Measurements from ENCODE around the gene PKD1. TPM values are rescaled to one million over a fixed set of nuclear protein-coding genes. Genes with fewer than 3 reads are reported as not detected.

The PKD1 gene
- total RNA-seq, 4 donors from 2014 or later = 86.4 to 214 (median 121) TPM

DNA sequence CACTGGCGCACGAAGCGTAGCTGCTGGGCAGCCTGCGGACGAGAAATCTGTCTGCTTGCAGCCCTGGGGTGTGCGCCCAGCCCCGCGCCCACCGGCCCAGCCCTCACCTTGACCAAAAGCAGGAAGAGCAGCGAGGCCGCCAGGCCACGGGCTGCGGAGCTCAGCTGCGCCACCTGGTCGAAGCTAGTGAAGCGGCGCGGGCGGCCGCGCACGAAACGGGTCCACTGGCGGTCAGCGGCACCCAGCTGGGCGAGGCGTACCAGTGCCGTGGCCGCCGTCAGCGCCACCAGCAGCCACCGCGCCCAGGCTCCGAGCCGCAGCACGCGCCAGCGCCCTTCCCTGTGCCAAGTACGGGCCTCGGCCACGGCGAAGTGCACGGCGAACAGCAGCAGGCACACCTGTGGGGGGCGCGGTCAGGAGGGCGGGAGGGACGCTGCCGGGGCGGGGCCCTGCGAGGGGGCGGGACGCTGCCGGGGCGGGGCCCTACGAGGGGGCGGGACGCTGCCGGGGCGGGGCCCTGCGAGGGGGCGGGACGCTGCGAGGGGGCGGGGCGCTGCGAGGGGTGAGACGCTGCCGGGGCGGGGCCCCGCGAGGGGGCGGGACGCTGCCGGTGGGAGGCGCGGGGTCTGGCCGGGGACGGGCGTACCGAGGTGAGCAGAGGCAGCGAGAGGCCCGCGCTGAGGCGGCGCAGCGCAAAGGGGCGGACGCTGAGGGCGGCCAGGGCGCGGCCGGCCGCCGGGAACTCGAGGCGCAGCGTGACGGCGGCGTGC is 44.7 kb downstream of the PKD1 start:
- ATAC-seq (ENCODE audit: low FRiP score) (no peak), DNase-seq (ENCODE audit: low spot score) (no peak)
- TF ChIP-seq, protein P1, sequence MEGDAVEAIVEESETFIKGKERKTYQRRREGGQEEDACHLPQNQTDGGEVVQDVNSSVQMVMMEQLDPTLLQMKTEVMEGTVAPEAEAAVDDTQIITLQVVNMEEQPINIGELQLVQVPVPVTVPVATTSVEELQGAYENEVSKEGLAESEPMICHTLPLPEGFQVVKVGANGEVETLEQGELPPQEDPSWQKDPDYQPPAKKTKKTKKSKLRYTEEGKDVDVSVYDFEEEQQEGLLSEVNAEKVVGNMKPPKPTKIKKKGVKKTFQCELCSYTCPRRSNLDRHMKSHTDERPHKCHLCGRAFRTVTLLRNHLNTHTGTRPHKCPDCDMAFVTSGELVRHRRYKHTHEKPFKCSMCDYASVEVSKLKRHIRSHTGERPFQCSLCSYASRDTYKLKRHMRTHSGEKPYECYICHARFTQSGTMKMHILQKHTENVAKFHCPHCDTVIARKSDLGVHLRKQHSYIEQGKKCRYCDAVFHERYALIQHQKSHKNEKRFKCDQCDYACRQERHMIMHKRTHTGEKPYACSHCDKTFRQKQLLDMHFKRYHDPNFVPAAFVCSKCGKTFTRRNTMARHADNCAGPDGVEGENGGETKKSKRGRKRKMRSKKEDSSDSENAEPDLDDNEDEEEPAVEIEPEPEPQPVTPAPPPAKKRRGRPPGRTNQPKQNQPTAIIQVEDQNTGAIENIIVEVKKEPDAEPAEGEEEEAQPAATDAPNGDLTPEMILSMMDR (IDR thresholded peaks at IDR 0.05) = no peak

DNA sequence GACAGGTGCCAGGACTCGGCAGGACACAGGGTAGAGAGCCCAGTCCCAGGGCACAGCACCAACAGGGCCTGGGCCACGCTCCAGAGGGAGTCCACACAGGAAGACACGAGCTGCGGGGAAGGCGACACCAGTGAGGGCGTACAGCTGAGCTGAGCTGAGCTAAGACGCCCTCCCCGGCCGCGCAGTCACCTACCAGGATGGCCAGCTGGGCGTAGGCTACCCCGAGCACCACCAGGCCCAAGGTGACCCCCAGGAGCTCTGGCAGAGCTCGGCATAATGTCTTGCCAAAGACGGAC is 45.3 kb downstream of the PKD1 start:
- ATAC-seq (ENCODE audit: low FRiP score) (no peak), DNase-seq (ENCODE audit: low spot score) (no peak)
- TF ChIP-seq, protein P1 (IDR thresholded peaks at IDR 0.05) = no peak

GRCh38 chr16:2089706-2090480 is 45.8 kb downstream of the PKD1 start:
- no peak for DNase-seq (ENCODE audit: low spot score)
- TF ChIP-seq, protein P1 (IDR thresholded peaks at IDR 0.05) = no peak
- no peak for ATAC-seq (ENCODE audit: low FRiP score)

GRCh38 chr16:2088759-2089358 is 46.8 kb downstream of the PKD1 start:
- ATAC-seq (ENCODE audit: low FRiP score) = no peak
- TF ChIP-seq, protein P1 (IDR thresholded peaks at IDR 0.05) = no peak
- DNase-seq (ENCODE audit: low spot score) = no peak

DNA sequence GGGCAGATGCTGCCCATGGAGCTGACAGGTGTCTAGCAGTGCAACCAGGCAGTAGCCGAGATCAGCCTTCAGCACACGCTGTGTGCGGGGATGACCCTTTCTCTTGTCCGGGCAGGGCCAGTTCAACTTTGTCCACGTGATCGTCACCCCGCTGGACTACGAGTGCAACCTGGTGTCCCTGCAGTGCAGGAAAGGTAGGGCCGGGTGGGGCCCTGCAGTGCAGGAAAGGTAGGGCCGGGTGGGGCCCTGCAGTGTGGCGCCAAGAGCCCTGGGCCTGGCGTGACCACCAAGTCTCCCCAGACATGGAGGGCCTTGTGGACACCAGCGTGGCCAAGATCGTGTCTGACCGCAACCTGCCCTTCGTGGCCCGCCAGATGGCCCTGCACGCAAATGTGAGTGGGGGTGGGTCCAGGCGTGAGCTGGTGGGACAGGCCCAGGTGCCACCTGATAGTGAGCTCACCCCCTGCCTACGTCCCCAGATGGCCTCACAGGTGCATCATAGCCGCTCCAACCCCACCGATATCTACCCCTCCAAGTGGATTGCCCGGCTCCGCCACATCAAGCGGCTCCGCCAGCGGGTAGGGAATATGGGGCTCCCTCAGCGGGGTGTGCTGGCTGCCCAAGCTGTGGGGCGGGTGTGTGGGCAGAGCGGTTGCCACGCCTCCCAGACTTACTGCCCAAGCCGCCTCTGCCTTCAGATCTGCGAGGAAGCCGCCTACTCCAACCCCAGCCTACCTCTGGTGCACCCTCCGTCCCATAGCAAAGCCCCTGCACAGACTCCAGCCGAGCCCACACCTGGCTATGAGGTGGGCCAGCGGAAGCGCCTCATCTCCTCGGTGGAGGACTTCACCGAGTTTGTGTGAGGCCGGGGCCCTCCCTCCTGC is 47.7 kb downstream of the PKD1 start:
- no peak for ATAC-seq (ENCODE audit: low FRiP score)
- no peak for DNase-seq (ENCODE audit: low spot score)
- TF ChIP-seq, protein P1 (IDR thresholded peaks at IDR 0.05) = no peak

- DNase-seq (ENCODE audit: low spot score) (no peak), ATAC-seq (ENCODE audit: low FRiP score) (no peak)
- TF ChIP-seq, protein P1 (IDR thresholded peaks at IDR 0.05) = no peak
These were observed 48.6 kb downstream of the PKD1 start for GRCh38 chr16:2086812-2087747.
